Astrocyte of the spinal cord (primary cell): Measurements from ENCODE around the gene ANK3.

ENCODE experiments used
- DNase-seq: peaks from one replicate; pipeline ENCODE4 v3.0.0; 2011; ENCODE audit warnings: low read depth, low spot score
- H3K4me3 ChIP-seq: 2 replicates; pipeline ENCODE4 v1.5.1; 2011; ENCODE audit warnings: low read depth, mild to moderate bottlenecking, low read length, moderate library complexity
- in situ Hi-C: cut with HindIII; loops from 2 replicates; pipeline ENCODE4 v1.10.0; 2017; ENCODE audit warnings: low sequenced_read_pairs
- TF ChIP-seq, protein P1 (sequence below): IDR thresholded peaks from 2 replicates; pipeline ENCODE4 v1.5.1; 2012; ENCODE audit warnings: low read depth, mild to moderate bottlenecking, low read length, inconsistent platforms

ANK3 gene

DNA sequence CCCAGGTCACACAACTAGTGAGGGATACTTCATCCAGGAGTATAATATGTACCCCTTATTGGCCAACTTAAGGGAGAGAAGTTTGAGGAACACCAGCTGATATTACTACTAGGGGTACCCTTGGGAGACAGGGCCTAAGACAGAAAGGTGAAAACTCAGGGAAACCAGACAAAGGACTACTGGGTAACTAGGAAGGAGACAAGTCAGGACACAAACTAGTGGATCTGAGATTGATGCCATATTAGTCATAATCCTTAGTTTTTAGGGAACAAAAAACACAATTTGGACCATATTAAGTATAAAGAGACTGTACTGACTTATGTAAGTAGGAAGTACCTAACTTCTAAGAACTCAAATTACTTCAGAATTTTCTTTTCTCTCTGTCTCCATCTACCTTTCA lies 404.0 kb downstream of the ANK3 start:
- H3K4me3 ChIP-seq: no peak overlapping the region
- TF ChIP-seq, protein P1, sequence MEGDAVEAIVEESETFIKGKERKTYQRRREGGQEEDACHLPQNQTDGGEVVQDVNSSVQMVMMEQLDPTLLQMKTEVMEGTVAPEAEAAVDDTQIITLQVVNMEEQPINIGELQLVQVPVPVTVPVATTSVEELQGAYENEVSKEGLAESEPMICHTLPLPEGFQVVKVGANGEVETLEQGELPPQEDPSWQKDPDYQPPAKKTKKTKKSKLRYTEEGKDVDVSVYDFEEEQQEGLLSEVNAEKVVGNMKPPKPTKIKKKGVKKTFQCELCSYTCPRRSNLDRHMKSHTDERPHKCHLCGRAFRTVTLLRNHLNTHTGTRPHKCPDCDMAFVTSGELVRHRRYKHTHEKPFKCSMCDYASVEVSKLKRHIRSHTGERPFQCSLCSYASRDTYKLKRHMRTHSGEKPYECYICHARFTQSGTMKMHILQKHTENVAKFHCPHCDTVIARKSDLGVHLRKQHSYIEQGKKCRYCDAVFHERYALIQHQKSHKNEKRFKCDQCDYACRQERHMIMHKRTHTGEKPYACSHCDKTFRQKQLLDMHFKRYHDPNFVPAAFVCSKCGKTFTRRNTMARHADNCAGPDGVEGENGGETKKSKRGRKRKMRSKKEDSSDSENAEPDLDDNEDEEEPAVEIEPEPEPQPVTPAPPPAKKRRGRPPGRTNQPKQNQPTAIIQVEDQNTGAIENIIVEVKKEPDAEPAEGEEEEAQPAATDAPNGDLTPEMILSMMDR: no peak
- in situ Hi-C loops: no loop called here
- DNase-seq: no peak

DNA sequence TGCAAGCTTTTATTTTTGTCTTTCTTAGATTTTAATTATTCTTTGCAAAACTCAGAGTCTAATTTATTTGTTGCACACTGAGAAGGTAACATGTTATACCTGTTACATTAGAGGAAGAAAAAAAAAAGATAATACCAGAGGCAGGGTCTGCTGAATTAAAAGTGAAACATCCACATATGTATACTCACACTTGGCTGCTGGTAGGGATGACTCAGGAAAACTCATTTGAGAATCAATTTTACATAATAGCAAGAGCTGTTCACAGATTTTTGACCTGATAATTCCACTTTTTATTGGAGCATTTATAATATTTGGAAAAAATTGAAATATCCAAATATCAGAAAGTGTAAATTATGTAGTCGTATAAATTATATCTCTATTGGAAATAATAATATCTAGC lies 405.3 kb downstream of the ANK3 start:
- TF ChIP-seq, protein P1: no peak
- in situ Hi-C loops: no loop called here
- H3K4me3 ChIP-seq: no peak overlapping the region
- no peak for DNase-seq

DNA sequence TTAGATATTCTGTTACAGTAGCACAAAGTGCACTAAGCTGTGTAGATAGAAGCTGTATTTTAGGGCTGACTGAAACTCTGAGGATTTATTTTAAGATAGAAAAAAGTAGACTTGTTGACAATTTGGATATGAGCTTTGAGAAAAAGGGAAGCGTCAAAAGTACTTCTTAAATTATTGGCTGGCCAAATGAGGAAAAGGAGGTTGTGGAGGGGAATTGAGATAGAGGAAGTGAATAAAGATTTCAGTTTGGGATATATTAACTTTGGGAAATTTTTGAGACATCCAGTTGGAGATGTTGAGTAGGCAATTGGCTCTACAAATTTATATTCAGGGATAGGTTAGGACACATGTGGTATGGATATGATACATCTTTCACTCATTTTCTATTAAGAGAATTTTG lies 409.3 kb downstream of the ANK3 start:
- no peak overlapping the region for H3K4me3 ChIP-seq
- no peak for DNase-seq
- TF ChIP-seq, protein P1: no peak
- in situ Hi-C loops: no loop called here

DNA sequence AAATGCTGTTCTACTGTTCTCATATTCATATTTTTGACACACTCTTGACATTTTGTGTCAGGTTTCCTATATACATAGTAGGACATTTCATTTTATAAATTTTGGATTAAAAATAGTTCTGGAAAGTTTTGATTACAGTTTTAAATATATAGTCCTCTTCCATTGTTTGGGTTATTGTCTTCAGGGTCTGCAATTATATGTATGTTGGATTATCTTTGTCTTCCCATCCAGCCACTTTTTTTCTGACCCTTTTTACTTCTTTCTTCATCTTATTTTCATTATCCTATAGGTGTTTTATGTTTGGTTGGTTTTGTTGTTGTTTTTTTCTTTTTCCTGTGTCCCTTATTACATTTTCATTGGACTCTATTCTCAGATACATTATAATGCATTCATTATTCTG lies 412.2 kb downstream of the ANK3 start:
- peak; percentile 8 for DNase-seq
- in situ Hi-C loops: no loop called here
- TF ChIP-seq, protein P1: no peak
- no peak overlapping the region for H3K4me3 ChIP-seq

DNA sequence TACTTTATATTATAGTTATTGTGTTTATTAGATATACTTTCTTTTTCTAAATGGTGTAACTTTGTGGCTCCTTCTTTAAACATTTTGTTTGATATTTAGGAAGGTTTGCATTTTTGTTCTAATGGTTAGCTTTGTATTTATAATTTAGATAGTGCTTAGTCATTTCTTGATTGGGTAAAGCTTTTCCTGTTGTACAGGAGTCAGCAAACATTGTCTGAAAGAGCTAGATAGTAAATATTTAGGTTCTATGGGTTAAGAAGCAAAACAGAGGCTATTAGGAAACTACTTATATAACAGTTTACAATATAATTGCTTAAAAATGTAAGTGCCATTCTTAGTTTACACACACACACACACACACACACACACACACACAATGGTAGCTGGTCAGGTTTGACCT lies 412.8 kb downstream of the ANK3 start:
- H3K4me3 ChIP-seq: no peak overlapping the region
- no peak for DNase-seq
- TF ChIP-seq, protein P1: no peak
- in situ Hi-C loops: no loop called here
